GM18873 (cell line): Measurements from ENCODE around the gene TRIP13.
"Not testable (repeated sequence)": the region's sequence is repeated elsewhere in the genome, so short reads cannot be mapped to it uniquely, and the experiment has no call there.

Source experiments
- ATAC-seq: cut with Tn5 transposase; IDR thresholded peaks from one replicate; pipeline ENCODE4 v1.9.1; 2021; ENCODE audit warnings: mild to moderate bottlenecking, moderate library complexity, moderate number of reproducible peaks; ENCODE audit not compliant: unreplicated experiment, low FRiP score

The TRIP13 gene

DNA sequence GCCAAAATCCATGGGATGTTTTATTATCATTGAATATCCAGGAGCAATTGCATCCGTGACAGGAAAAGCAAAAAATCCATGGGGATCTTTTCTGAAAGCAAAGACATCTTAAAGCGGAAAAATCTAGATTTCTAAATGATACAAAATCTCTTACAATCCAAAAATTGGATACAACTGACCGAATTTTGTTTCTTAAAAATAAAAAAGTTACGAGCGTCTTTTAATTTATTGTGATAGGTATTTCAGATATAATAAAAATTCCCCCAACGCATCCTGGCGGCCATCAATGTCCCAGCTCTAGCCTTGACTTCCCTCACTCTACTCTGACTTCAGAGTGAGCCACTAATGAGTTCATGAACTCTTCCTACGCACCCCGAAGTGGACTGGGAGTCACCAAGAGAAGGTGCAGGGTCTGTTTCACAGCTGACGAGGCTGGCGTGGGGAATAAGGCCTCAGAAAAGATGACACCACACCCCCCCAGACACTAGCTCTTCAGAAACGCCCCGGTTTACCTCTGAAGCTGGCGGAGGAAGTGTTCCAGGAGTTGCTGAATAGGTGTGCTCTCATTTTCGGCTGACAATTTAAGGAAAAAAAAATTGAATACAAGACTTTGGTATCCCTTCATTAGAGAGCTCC, 3.5 kb upstream of the TRIP13 start:
- no peak for ATAC-seq

DNA sequence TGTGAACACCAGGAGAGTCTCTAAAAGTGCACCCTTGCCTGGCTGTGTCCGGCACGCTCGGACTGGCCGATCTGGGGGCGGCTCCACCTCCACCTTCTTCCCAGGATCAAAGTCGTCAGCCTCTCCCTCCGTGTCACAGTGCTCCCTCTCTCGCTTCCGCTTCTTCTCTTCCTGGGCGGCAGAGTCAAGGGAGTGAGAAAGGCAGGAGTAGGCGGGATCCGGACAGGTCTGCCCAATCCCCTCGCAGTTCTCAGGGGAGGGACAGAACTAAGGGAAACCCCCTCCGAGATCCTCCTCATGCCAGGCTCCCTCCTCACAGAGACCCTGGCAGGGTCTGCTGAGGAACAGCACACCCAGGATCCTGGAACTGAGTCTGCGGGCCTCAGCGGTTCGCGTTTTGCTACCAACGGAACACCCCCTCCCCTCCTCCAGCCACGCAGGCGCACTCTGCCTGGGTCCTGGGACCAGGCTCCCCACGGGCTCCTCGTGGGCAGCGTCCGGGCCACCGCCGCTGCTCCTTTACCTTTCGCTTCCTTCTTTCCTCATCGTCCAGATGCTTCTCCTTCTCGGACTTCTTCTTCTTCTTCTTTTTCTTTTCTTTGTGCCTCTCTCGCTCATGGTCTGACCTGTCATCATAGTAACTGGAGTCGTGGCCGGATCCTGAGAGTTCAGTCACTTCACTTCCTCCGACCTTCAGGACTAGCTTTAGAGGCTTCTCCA, 1.4 kb upstream of the TRIP13 start:
- ATAC-seq: no peak

DNA sequence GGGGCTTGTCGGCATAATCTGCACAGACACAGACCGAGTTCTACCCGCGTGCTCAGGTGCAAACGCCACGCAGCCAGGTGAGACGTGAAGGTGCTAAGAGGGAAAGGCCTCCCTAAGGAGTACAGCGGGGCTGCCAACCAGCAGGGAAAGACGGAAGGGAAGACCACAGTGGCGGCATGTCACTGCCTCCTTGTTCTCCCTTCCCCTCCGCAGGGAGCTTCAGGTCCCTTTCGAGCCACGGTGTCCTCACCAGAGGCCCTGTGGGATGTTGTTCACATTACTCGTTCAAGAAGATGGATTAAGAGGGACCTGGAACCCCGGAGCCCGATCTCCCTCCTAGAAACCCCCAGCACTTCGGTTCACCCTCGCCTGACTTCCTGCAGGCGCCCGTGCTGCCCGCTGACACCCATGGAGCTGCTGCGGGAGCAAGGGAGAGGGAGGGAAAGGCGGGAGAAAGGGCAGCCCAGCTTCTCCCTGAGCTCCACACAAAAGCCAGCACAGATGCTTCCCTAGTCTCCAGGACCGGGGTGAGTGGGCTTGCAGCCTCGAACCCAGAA, 769 bp upstream of the TRIP13 start:
- no peak for ATAC-seq

DNA sequence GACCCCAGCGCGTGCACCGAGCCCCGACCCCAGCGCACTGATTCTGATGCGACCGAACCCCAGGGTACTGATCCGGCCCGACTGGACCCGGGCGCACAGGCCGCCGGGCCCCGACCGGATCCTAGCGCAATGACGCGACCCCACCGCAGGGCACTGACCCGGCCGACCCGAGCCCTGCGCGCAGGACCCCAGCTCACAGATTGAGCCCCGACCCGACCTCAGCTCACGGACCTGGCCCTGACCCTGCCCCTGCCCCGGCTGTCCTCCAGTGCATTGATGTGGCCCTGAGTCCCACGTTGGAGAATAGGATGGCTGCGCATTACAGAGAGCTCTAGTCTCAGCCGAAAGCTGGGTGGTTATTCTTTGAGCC, 438 bp downstream of the TRIP13 start:
- no peak for ATAC-seq

DNA sequence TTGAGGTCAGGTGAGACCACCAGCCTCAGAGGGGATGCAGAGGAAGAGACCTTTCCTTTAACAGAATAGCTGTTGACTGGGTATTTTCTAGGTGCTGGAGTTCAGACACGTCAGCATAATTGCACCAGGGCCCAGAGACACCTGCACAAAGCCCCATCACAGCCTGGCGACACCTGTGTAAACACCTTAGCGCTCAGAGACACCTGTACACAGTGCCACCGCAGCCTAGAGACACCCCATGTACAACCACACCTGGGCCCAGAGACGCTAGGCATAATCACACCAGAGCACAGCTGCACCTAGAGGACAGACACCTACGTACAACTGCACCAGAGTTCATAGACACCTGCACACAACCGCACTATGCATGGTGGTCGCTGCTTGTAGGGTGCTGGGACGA, 1.0 kb downstream of the TRIP13 start:
- no peak for ATAC-seq

DNA sequence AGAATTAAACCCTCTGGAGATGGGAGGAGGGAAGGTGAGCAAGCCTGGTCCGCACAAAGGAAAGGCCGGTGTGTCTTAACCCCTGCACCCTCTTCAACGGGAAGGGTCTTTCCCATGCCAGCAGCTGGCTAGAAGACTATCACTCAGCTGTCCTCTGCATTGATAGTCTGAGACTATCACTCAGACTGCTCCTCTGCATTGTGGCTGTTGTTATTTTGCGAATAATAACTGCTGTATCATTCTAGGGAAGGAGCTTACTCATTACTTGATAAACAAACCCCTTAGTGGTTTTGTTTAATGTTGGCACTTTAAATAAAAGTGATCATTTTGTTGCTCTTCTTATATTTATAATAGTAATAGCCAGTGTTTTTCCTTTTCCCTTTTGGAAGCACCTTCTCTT, 8.1 kb downstream of the TRIP13 start:
- ATAC-seq: no peak

DNA sequence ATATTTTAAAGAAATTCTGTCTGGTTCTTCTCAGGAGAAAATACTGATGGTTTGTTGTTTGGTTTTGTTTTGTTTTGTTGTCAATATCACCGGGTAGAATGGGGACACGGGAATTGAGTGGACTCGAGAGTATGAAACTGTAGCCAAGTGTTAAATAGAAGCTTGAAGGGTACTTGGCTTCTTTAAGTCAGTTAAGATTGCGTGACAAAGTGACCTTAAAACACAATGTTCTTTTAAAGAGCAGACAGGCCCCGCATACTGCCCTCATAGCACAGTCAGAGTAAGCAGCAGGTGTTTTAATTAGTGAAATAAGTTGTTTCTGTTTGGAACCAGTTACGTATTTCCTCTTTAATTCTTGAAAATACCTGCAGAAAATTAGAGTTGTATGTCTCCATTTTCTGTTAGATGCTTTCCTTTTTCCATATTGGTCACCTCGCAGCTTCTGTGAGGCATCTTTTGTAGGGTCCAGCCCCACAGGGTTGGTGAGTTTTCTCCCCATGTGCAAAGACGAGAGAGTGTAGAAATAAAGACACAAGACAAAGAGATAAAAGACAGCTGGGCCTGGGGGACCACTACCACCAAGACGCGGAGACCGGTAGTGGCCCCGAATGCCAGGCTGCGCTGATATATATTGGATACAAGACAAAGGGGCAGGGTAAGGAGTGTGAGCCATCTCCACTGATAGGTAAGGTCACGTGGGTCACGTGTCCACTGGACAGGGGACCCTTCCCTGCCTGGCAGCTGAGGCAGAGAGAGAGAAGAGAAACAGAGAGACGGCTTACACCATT, 9.6 kb downstream of the TRIP13 start:
- ATAC-seq: no peak

DNA sequence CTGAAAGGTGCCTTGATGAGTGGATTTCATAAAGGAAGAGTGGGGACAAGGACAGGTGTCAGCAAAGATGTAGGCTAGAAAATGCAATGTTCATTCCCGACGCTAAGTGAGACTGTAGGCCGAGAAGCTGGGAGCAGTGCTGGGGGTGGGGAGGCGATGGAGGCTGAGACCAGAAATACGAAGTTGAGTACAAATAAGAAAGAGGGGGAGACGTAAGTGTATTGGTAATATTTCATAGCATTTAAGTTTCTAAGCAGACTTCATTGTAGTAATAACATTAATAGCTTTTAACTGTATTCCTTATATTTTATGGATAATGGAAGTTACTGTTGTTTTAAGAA, 11.0 kb downstream of the TRIP13 start:
- ATAC-seq: no peak

DNA sequence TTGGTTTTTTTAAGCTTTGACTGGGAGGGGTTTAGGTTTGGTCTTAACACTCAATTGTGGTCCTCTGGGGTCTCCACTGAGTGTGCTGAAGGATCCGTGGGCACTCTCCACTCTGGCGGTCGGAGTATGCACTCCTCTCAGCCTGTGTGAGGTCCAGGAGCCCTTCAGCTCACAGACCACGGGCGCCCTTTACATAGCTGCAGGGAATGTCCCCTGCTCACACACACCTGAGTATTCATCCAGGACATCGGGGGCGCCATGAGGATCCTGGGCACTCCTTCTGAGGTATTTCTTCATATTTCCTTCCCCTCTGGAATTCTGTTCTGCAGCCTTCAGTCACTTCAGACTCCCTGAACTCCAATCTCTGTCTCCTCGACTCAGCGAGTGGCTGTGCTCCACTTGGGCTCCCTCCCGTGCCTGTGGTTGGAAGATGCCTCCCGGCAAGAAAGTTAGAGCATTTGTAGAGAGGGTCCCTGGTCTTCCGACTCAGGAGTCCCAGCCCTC, 12.5 kb downstream of the TRIP13 start:
- no peak for ATAC-seq

DNA sequence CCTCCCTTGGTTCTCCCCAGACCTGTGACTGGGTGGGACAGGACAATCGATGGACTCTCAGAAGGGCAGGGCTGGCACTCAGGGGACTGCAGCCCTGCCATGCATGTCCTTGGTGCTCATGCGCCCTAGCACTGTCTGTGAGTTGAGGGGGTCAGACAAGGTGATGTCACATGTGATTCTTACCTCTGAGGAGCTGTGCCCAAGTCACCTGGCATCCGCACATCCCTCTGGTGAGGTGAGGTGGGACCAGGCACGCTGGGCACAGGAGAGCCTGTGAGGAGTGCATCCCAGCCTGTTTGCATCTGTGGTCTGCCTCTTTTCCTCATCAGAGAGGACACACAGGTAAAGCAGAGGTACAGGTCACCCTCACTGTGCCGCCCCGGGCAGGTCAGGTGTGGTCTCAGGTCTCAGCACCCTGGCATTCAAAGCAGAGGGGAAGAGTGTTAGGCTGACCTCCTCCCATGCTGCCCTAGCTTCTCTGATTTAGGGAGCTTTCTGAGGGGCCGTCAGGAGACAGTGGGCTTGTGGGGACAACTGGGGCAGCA, 14.8 kb downstream of the TRIP13 start:
- ATAC-seq: no peak

DNA sequence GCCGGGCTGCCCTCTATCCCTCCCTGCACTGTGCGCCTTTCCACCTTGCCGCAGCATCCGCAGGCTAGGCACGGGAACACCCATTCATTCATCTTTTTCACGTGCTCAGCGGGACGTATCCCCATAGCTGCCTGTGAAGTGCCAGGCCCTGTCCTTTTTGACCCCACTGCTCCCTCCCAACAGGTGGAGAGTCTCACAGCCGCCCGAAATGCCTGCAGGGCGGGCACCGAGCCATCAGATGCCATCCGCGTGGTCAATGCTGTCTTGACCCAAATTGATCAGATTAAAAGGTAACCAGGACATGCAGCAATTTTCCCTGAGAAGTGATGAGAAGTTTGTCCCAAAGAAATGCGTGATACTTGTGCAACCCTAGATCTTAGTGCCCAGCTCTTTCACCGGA, 15.5 kb downstream of the TRIP13 start:
- ATAC-seq: no peak

DNA sequence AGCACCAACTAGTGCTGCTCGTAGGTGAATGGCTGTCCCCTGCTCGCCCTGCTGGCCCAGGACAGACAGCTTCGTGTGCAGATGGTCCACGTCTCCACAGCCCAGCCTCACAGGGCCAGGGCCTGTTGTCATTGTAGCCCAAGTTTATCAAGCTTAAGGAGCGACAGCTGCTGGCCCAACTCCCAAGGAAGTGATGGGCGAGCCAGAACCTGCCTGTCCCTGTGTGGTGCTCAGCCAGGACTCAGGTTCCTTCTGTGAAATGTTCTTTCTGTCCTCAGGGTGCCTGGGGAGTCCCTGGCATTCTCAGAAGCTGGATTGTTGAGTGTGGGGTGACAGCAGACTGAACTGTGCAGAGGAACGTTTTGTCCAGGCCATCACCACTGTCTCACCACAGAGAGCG, 16.4 kb downstream of the TRIP13 start:
- no peak for ATAC-seq

DNA sequence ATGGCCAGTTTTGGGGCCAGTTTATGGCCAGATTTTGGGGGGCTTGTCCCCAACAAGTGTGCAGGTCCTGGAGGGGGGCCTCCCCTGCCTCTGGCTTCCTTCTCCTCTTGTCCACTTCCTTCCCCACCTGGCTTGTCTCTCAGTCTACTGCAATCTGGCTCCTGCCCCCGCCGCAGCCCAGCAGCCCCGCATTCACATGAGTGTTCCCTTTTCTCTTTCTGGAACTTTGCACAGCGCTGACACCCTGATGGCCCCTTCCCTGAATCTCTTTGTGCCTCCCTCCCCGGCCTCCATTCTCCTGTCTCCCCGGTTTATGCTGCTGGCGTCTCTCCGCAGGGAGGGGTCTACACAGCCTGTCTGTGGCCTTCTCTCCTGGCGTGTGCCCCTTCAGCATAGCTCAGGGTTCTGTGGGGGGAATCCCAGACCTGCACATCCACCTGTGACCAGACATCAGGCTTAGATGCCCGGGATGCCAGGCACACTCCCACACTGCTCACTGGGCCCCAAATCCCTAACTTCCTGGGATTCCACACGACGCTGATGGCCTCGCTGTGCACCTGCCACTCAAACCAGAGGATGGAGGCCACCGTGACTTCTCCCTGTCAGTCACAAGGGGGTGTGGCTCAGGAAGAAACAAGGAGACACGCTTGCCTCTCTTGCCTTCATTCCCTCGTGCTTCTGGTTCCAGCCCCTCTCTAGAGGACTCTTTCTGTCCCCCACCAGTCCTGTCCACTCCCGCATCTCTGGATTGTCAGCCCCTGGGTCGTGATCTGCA, 17.5 kb downstream of the TRIP13 start:
- ATAC-seq: no peak

DNA sequence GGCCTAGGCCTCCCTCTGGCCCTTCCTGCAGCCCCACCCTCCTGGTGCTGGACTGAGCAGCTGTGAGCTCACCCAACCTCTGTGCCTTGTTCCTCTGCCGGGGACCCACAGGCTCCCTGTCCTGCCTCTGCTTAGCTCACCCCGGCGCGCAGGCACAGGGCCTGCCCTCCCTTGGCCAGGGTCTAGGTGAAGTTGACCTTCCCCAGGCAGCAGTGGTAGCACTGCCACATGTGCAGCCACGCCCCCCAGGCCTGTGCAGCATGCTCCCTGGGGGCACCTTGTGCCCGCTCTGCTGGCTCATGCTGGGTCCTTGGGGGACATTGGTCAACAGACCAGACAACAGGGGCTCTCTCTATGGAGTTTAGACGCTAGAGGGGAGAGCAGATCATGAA, 18.1 kb downstream of the TRIP13 start:
- no peak for ATAC-seq

DNA sequence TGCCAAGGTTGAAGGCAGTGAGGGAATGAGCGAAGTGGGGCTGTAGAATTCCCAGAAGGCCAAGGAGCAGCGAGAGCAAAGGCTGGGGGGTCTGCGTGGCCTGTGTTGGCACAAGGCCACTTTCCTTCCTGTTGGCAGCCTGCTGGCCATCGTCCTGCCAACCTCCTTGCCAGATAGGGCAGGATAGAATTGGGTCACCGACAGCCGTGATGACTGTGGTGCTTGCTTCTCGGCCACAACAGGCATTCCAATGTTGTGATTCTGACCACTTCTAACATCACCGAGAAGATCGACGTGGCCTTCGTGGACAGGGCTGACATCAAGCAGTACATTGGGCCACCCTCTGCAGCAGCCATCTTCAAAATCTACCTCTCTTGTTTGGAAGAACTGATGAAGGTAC, 18.9 kb downstream of the TRIP13 start:
- no peak for ATAC-seq

DNA sequence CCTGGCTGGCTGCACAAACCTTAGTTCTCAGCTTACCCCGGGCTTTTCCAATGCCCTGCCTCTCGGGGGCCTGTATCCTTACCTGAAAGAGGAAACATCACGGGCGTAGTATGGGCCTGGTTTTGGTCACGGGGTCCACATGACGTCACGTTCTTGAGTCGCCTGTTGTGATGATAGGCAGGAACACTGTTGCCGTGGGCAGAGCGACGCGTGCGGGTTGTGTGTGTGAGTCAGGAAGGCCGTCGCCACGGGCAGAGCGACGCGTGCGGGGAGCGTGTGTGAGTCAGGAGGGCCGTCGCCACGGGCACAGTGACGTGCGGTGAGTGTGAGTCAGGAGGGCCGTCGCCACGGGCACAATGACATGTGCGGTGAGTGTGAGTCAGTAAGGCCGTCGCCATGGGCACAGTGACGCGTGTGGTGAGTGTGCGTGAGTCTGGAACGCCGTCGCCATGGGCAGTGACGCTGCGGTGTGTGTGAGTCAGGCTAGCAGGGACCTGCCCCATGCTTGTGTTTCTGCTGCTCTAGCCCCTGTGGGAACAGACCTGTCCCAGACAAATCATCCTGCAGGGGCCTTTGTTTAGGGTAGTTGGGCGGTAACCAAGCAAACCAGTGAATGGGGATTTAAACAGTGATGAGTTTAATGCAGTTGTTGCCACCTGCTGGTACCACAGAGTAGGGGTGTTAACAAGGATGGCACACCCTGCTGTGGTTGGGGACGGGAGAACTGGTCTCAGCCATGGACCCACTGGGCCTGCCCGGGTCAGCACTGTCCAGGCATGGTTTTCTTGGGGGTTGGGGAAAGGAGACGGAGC, 19.8 kb downstream of the TRIP13 start:
- ATAC-seq: no peak

DNA sequence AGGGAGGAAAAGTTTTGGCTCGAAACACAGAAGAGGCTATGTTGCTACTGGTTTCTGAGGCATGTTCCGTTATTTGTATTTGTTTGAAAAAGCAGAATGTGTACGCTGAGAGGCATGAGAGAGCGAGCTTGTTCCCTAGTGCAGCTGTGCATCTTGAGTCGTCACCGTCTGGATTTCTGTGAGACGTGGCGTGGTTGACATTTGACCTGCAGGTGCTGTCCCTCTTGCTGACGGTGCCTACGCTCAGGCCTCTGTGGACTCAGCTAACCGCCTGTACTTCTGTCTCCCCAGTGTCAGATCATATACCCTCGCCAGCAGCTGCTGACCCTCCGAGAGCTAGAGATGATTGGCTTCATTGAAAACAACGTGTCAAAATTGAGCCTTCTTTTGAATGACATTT, 21.5 kb downstream of the TRIP13 start:
- ATAC-seq: no peak

DNA sequence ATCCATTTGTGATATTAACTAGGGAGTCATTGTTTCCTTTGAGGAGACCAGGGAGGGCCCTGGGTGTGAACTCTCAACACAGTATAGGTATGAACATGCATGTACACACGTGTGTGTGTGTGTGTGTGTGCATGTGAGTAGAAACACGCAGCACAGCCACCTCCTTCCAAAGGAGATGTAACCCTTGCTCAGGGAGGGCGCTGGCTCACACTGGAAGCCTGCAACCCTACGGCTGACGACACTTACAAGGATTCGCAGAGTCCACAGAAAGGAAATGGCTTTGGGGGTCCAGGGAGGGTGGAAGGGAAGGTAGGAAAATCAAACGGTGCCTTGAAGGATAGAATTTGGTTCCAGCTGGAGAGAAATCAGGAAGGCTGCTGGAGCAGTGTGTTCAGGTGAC, 21.9 kb downstream of the TRIP13 start:
- no peak for ATAC-seq

DNA sequence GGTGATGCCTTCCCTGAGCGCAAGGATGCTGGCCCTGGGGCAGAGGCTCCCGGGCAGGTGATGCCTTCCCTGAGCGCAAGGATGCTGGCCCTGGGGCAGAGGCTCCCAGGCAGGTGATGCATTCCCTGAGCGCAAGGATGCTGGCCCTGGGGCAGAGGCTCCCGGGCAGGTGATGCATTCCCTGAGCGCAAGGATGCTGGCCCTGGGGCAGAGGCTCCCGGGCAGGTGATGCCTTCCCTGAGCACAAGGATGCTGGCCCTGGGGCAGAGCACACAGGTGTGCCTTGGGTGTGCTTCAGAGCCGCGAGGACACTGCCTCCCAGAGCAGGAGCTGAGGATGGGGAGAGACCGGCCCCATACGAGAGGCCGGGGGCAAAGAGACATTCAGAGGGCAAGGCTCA, 22.7 kb downstream of the TRIP13 start:
- not testable (repeated sequence) for ATAC-seq

DNA sequence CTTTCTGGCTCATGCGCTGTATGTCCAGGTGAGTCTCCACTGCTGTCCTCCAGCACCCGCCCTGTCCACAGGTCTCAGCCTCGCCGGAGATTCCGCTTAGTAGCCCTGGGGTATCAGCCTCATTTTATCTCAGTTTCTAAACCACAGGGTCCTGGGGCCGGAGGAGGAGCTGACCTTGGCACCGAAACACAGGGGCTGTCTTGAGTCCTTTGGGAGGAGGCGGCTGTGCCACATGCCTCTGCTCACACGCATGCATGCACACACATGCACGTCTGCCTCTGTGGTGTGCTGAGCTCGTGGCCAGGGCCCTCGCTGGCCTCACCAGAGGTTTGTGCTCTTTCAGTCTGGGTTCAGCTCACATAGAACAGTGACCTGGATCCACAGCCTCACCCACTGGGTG, 23.3 kb downstream of the TRIP13 start:
- no peak for ATAC-seq
